ENCODE data around the gene TLE2. TPM values are rescaled to one million over a fixed set of nuclear protein-coding genes. Genes with fewer than 3 reads are reported as not detected.
A peak's percentile ranks its signal among the peaks of the same experiment; 100 is the strongest.
"Not testable (repeated sequence)": the region's sequence is repeated elsewhere in the genome, so short reads cannot be mapped to it uniquely, and the experiment has no call there.

Gene TLE2
- total RNA-seq, 2 donors from 2014 or later: 1.3 to 3.2 TPM

DNA sequence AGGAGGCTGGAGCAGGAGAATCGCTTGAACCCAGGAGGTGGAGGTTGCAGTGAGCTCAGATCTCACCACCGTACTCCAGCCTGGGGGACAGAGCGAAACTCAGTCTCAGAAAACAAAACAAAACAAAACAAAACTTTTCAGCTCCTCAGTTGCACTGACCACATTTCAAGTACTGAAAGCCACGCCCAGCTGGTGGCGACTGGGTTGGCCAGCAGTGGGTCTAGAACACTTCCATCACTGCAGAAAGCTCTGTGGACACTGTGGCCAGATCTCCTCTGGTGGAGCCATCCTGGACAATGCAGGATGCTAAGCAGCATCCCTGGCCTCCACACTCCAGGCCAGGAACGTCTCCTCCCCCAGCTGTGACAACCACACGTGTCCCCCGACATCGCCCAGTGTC, 21.1 kb downstream of the TLE2 start:
- DNase-seq (ENCODE audit: low spot score): no peak
- H3K27me3 Mint-ChIP-seq: no peaks in the 10 kb centered on the region

DNA sequence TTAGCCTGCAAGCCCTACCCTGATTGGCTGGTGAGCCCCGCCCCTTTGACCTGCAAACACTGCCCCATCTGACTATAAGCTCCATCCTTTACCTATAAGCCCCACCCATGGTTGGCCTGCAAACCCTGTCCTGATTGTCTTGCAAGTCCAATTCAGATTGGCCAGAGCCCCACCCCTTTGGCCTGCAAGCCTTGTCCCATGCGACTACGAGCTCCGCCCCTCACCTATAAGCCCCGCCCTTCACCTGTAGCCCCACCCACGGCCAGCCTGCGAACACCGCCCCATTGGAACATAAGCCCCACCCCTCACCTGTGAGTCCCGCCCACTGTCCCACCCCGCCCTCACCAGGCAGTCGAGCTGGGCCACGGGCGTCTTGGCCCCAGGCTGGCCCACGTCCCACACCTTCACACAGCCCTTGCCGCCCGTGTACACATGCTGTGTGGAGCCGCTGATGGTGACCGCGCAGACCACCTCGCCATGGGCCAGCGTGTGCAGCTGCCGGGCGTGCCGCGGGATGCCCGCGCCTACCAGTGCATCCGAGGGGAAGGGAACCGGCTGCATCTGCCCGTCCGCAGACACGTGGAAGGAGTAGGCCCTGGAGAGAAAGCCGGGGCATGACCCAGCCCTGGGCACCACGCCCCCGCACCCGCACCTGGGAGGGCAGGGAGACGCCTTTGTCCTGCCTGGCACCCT, 22.9 kb downstream of the TLE2 start:
- Mint-ChIP-seq H3K27me3 (no peaks in the 10 kb centered on the region), H3K9me3 (no peaks in the 10 kb centered on the region), H3K36me3 (no peaks in the 10 kb centered on the region), H3K27ac (no peak overlapping the region), H3K4me3 (no peak overlapping the region), H3K4me1 (ENCODE audit: low read depth in 2 of 2) (no peaks in the 10 kb centered on the region)
- ATAC-seq (peak; percentile 31 to 50), DNase-seq (ENCODE audit: low spot score) (no peak)

More for the DNA sequence above, 21.1 kb downstream of the TLE2 start:
- no peak for ATAC-seq
- no peaks in the 10 kb centered on the region for H3K4me1 Mint-ChIP-seq (ENCODE audit: low read depth in 2 of 2)
- H3K4me3 Mint-ChIP-seq: no peak overlapping the region
- H3K9me3 Mint-ChIP-seq: no peaks in the 10 kb centered on the region
- no peaks in the 10 kb centered on the region for H3K36me3 Mint-ChIP-seq
- no peak overlapping the region for H3K27ac Mint-ChIP-seq

DNA sequence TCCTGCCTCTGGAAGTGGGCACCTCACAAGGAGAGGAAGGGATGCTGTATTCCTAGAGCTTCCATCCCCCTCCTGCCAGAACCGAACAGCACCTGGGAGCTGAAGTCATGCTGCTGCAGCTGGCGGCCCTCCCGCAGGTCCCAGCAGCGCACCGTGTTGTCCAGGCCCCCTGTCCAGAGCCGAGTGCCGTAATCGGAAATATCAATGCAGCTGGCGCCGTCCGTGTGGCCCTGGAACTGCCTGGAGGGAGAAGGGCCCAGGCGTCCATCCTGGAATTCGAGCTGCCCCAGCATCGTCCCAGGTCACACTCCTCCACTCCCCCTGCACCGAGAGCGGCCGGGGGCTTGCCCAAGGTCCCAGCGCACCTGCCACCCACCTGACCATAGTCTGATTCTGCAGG, 23.7 kb downstream of the TLE2 start:
- no peaks in the 10 kb centered on the region for H3K36me3 Mint-ChIP-seq
- no peaks in the 10 kb centered on the region for H3K9me3 Mint-ChIP-seq
- ATAC-seq (no peak), DNase-seq (ENCODE audit: low spot score) (no peak)
- H3K4me1 Mint-ChIP-seq (ENCODE audit: low read depth in 2 of 2): no peaks in the 10 kb centered on the region
- H3K4me3 Mint-ChIP-seq: no peak overlapping the region
- no peaks in the 10 kb centered on the region for H3K27me3 Mint-ChIP-seq
- H3K27ac Mint-ChIP-seq: no peak overlapping the region

DNA sequence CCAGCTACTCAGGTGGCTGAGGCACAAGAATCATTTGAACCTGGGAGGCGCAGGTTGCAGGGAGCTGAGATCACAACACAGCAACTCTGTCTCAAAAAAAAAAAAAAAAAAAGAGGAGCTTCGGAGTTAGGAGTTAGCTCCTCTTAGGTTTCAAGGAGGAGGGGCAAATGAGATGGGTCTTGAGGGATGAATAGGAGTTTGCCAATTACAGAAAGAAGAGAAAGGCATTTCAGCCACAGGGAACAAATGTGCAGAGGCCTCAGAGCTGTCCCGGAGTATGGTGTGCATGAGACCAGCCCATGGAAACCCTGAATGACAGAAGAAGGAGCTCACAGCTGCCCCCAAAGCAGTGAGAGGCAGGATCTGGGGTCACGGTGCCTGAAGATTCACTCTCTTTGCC, 24.6 kb downstream of the TLE2 start:
- Mint-ChIP-seq H3K36me3 (no peaks in the 10 kb centered on the region), H3K4me1 (ENCODE audit: low read depth in 2 of 2) (no peaks in the 10 kb centered on the region), H3K4me3 (no peak overlapping the region), H3K27ac (no peak overlapping the region), H3K9me3 (no peaks in the 10 kb centered on the region), H3K27me3 (no peaks in the 10 kb centered on the region)
- DNase-seq (ENCODE audit: low spot score) (no peak), ATAC-seq (no peak)

DNA sequence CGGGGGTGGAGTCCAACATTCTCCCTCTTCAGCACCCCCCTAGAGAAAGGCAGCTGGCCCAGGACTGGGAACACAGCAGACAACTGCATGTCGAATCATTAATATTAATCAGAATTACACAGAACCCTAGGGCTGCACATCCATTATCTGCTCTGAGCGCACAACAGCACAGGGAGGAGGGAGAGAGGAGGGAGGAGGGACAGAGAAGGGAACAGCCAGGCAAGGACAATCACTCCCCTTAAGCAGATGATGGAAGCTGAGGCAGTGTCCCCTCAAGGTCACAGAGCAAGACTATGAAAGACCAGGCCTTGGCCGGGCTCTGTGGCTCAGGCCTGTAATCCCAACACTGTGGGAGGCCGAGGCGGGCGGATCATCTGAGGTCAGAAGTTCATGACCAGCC, 26.0 kb downstream of the TLE2 start:
- H3K36me3 Mint-ChIP-seq: no peaks in the 10 kb centered on the region
- H3K27ac Mint-ChIP-seq: no peak overlapping the region
- H3K27me3 Mint-ChIP-seq: no peaks in the 10 kb centered on the region
- H3K4me1 Mint-ChIP-seq (ENCODE audit: low read depth in 2 of 2): no peaks in the 10 kb centered on the region
- no peak overlapping the region for H3K4me3 Mint-ChIP-seq
- no peak for ATAC-seq
- no peak for DNase-seq (ENCODE audit: low spot score)
- no peaks in the 10 kb centered on the region for H3K9me3 Mint-ChIP-seq

DNA sequence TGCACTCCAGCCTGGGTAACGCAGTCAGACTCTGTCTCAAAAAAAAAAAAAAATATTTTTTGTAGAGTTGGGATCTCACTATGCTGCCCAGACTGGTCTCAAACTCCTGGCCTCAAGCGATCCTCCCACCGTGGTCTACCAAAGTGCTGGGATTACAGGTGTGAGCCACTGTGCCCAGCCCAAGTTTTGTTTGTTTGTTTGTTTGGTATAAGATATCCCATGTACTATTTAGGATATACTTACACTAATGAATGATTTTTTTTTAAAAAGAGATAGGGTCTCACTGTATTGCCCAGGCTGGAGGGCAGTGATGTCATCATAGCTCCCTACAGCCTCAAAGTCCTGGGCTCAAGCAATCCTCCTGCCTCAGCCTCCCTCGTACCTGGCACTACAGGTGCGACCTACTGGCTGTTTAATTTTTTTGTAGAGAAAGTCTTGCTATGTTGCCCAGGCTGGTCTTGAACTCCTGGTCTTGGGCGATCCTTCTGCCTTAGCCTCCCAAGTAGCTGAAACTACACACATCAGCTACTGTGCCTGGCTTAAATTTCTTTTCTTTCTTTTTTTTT, 27.8 kb downstream of the TLE2 start:
- H3K4me3 Mint-ChIP-seq: no peak overlapping the region
- no peaks in the 10 kb centered on the region for H3K4me1 Mint-ChIP-seq (ENCODE audit: low read depth in 2 of 2)
- no peak overlapping the region for H3K27ac Mint-ChIP-seq
- no peaks in the 10 kb centered on the region for H3K27me3 Mint-ChIP-seq
- no peaks in the 10 kb centered on the region for H3K36me3 Mint-ChIP-seq
- ATAC-seq: no peak
- no peak for DNase-seq (ENCODE audit: low spot score)
- no peaks in the 10 kb centered on the region for H3K9me3 Mint-ChIP-seq

DNA sequence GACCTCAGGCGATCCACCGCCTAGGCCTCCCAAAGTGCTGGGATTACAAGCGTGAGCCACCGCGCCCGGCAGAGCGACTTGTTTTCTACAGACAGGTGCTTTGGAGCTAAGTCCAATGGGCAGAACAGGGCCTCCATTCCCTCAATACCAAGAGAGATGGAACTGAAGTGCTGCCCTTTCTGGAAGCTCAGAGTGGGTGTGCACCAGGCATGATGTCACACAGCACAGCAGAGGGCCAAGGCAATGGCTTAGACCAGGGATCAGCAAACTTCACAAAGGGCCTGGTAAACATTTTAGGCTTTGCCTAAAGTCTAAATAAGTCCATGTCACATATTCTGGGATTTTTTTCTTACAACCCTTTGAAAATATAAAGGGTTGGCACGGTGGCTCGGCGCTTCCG, 30.4 kb downstream of the TLE2 start:
- no peaks in the 10 kb centered on the region for H3K36me3 Mint-ChIP-seq
- no peaks in the 10 kb centered on the region for H3K27me3 Mint-ChIP-seq
- no peak overlapping the region for H3K4me3 Mint-ChIP-seq
- no peaks in the 10 kb centered on the region for H3K9me3 Mint-ChIP-seq
- DNase-seq (ENCODE audit: low spot score): no peak
- no peak for ATAC-seq
- no peaks in the 10 kb centered on the region for H3K4me1 Mint-ChIP-seq (ENCODE audit: low read depth in 2 of 2)
- H3K27ac Mint-ChIP-seq: no peak overlapping the region

DNA sequence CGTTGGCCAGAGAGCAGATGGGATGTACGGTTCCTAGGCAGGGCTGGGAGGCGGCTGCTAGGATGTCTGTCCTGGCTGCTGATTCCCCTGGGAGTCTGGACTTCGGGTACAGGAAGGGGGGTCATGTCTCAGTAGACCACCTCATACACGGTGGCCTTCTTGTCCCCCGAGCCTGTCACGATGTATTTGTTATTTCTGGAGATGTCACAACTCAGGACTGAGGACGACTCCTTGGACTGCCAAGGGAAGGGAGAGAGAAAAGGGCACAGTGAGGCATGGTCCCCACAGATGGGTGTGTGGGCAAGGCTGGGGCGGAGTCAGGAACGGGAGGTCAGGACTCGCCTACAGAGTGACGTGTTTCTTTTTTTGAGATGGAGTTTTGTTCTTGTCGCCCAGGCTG, 31.4 kb downstream of the TLE2 start:
- Mint-ChIP-seq H3K36me3 (no peaks in the 10 kb centered on the region), H3K4me1 (ENCODE audit: low read depth in 2 of 2) (no peaks in the 10 kb centered on the region), H3K9me3 (no peaks in the 10 kb centered on the region), H3K27ac (no peak overlapping the region), H3K27me3 (no peaks in the 10 kb centered on the region), H3K4me3 (no peak overlapping the region)
- no peak for DNase-seq (ENCODE audit: low spot score)
- no peak for ATAC-seq

DNA sequence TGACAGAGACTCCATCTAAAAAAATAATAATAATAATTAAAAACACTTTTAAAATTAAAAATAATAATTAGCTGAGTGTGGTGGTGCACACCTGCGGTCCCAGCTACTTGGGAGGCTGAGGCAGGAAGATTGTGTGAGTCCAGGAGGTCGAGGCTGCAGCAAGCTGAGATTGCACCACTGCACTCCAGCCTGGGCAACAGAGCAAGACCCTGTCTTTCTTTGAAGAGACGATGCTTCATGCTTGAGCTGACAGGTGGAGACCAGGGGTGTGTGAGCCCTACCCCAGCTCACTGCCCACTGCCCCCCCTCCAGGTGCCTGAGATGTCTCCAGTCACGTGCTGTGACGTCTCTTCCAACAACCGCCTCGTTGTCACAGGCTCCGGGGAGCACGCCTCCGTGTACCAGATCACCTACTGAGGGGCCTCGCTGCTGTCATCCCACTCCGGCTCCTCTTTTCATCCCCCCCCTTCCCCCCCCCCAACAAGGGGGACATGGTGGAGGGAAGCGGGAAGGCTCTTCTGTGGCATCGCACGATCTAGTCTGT, 34.4 kb downstream of the TLE2 start:
- H3K36me3 Mint-ChIP-seq: no peaks in the 10 kb centered on the region
- no peaks in the 10 kb centered on the region for H3K9me3 Mint-ChIP-seq
- H3K27me3 Mint-ChIP-seq: no peaks in the 10 kb centered on the region
- H3K4me3 Mint-ChIP-seq: no peak overlapping the region
- no peaks in the 10 kb centered on the region for H3K4me1 Mint-ChIP-seq (ENCODE audit: low read depth in 2 of 2)
- H3K27ac Mint-ChIP-seq: no peak overlapping the region
- DNase-seq (ENCODE audit: low spot score) (no peak), ATAC-seq (no peak)

DNA sequence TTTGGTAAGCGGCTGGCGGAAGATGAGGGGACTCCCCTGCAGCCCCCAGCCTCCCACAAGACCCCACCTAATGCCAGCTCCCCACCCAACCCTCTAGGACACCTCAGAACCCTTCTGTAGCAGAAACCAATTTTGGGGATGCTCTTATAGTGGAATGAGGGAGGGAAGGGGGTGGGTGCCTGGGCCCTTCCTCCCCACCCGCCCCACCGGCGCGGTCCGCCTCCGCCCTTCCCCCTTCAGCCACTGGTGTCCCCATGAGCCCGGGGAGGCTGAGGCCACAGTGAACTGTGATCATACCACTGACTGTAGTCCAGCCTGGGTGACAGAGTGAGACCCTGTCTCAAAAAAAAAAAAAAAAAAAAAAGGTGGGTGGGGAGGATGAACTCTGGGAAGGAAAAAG, 35.5 kb downstream of the TLE2 start:
- H3K36me3 Mint-ChIP-seq: no peaks in the 10 kb centered on the region
- H3K4me3 Mint-ChIP-seq: no peak overlapping the region
- DNase-seq (ENCODE audit: low spot score): no peak
- no peak for ATAC-seq
- no peaks in the 10 kb centered on the region for H3K27me3 Mint-ChIP-seq
- no peaks in the 10 kb centered on the region for H3K9me3 Mint-ChIP-seq
- H3K27ac Mint-ChIP-seq: no peak overlapping the region
- no peaks in the 10 kb centered on the region for H3K4me1 Mint-ChIP-seq (ENCODE audit: low read depth in 2 of 2)

DNA sequence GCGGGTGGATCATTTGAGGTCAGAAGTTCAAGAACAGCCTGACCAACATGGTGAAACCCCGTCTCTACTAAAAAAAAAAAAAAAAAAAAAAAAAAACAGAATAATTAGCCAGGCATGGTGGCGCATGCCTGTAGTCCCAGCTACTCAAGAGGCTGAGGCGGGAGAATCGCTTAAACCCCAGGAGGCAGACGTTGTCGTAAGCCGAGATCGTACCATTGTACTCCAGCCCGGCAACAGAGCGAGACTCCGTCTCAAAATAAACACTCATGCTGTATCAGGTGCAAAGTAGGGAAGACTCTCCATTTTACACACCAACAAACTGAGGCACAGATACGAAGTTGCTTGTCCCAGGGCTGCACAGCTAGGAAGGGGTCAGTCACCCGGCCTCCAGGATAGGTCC, 36.1 kb downstream of the TLE2 start:
- H3K27me3 Mint-ChIP-seq: no peaks in the 10 kb centered on the region
- no peak overlapping the region for H3K4me3 Mint-ChIP-seq
- H3K36me3 Mint-ChIP-seq: no peaks in the 10 kb centered on the region
- H3K27ac Mint-ChIP-seq: no peak overlapping the region
- no peaks in the 10 kb centered on the region for H3K9me3 Mint-ChIP-seq
- DNase-seq (ENCODE audit: low spot score) (no peak), ATAC-seq (no peak)
- H3K4me1 Mint-ChIP-seq (ENCODE audit: low read depth in 2 of 2): no peaks in the 10 kb centered on the region

DNA sequence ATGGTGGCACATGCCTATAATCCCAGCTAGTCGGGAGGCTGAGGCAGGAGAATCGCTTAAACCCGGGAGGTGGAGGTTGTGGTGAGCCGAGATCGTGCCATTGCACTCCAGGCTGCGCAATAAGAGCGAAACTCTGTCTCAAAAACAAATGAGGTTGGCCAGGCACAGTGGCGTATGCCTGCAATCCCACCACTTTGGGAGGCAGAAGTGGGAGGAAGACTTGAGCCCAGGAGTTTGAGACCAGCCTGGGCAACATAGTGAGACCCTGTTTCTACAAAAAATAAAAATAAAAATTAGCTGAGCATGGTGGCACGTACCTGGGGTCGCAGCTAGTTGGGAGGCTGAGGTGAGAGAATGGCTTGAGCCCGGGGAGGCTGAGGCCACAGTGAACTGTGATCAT, 36.7 kb downstream of the TLE2 start:
- not testable (repeated sequence) for H3K9me3 Mint-ChIP-seq; DNase-seq (ENCODE audit: low spot score); H3K27me3 Mint-ChIP-seq; H3K36me3 Mint-ChIP-seq; H3K4me3 Mint-ChIP-seq; ATAC-seq; H3K4me1 Mint-ChIP-seq (ENCODE audit: low read depth in 2 of 2); H3K27ac Mint-ChIP-seq

DNA sequence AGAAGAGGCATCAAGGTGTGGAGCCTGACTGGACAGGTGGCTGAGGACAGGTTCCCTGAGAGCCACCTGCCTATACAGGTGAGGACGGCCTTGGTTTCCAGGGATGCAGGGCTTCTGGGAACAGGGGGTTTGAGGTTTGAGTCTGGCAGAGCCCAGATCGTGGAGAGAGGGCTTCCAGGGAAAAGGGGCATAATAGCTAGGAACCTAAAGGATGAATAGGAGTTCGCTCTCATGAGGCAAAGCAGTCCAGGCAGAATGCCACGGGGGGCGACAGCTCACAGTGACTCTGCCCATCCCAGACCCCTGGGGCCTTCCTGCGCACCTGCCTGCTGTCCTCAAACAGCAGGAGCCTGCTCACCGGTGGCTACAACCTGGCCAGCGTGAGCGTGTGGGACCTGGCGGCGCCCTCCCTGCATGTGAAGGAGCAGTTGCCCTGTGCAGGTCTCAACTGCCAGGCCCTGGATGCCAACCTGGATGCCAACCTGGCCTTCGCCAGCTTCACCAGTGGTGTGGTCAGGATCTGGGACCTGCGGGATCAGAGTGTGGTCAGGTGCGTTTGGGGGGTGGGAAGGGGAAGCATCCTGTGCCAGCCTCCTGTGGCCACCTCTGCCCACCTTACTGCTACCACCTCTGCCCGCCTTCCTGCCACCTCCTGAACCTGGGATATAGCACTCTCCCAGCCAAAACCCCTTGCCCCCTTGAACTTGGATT, 39.7 kb downstream of the TLE2 start:
- DNase-seq (ENCODE audit: low spot score) (no peak), ATAC-seq (no peak)
- Mint-ChIP-seq H3K36me3 (no peaks in the 10 kb centered on the region), H3K4me3 (no peak overlapping the region), H3K27ac (no peak overlapping the region), H3K9me3 (no peaks in the 10 kb centered on the region), H3K4me1 (ENCODE audit: low read depth in 2 of 2) (no peaks in the 10 kb centered on the region), H3K27me3 (no peaks in the 10 kb centered on the region)

DNA sequence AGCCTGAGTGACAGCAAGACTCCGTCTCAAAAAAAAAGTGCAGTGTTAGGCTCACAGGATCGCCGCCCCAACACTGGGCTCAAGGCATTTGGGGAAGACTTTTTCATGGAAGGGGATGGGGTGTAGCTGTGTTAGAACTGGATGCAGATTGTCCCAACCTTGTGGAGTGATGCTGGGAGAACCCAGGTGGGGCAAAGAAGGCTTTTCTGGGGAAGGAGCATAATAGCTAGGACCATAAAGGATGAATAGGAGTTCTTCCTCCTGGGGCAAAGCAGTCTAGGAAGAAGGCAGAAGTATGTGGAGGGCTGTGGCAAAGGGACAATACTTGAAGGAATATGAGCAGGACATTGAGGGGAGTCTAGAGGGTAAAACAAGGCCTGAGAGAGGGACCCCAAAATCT, 40.5 kb downstream of the TLE2 start:
- no peak for DNase-seq (ENCODE audit: low spot score)
- Mint-ChIP-seq H3K4me1 (ENCODE audit: low read depth in 2 of 2) (peaks cover 0 to under 1% of the 10 kb centered on the region in 2 donors), H3K36me3 (no peaks in the 10 kb centered on the region), H3K9me3 (no peaks in the 10 kb centered on the region), H3K27ac (no peak overlapping the region), H3K4me3 (no peak overlapping the region), H3K27me3 (peaks cover 0 to 1% of the 10 kb centered on the region in 2 donors)
- no peak for ATAC-seq

Data from natural killer cell treated with Interleukin-12 subunit alpha and Interleukin-12 subunit beta and Interleukin-15 and Interleukin-18, amount 100 ng/mL, for 72 hours (primary cell).